ENCODE measurements around the gene DNAJC5G.
A peak's percentile ranks its signal among the peaks of the same experiment; 100 is the strongest.

The DNAJC5G gene

GRCh38 chr2:27282892-27283291 is 7.7 kb downstream of the DNAJC5G start (continued):
- no peak for TF ChIP-seq PRDM2 (tag by site-specific recombination; IDR thresholded peaks at IDR 0.05; ENCODE audit: borderline replicate concordance)
- no peak for TF ChIP-seq RBAK (tag by site-specific recombination; IDR thresholded peaks at IDR 0.05)
- no peak for TF ChIP-seq ZBTB48 (tag by site-specific recombination; IDR thresholded peaks at IDR 0.05)
- peak; percentile 44; the same call in 1 of the 2 replicates for TF ChIP-seq PRDM10 (tag by site-specific recombination; IDR thresholded peaks at IDR 0.05)

- Histone ChIP-seq H3K4me3 (ENCODE audit: low read depth, low read length) (no peak overlapping the region), H3K9me3 (ENCODE audit: control insufficient read depth, insufficient read depth, low read depth, low read length) (no peaks in the 10 kb centered on the region), H3K4me1 (ENCODE audit: control insufficient read depth, insufficient read depth, low read length) (no peaks in the 10 kb centered on the region; the same call in 1 of the 2 replicates), H3K36me3 (ENCODE audit: control insufficient read depth in 2 of 2, insufficient read depth in 1 of 2, low read length in 2 of 2) (no peaks in the 10 kb centered on the region), H3K27ac (ENCODE audit: extremely low read depth, low read depth, low read length) (no peak overlapping the region)
- ChIA-PET POLR2A (no interaction called here), CTCF (interaction anchor here (1.0 to 7.9 kb wide), 5 partner anchors 12 to 94 kb away, joined by 3 to 211 read pairs (median 9); partner anchors contain the start of gene SLC30A3)
- TF ChIP-seq MZF1 (tag by site-specific recombination; IDR thresholded peaks at IDR 0.05; ENCODE audit: borderline replicate concordance) (no peak), ZNF830 (tag by site-specific recombination; IDR thresholded peaks at IDR 0.05; ENCODE audit: low read depth) (no peak), PBX3 (CRISPR knock-in tag; IDR thresholded peaks at IDR 0.05) (no peak)
These were observed 9.8 kb downstream of the DNAJC5G start for GRCh38 chr2:27284996-27285395.

GRCh38 chr2:27285481-27285880 is 10.2 kb downstream of the DNAJC5G start:
- no peak overlapping the region for H3K27ac ChIP-seq (ENCODE audit: extremely low read depth, low read depth, low read length)
- ChIA-PET CTCF (interaction anchor here (1.3 to 7.9 kb wide), 3 partner anchors 9 to 36 kb away, joined by 3 to 211 read pairs (median 6); no protein-coding TSS in a partner anchor), POLR2A (no interaction called here)
- H3K4me3 ChIP-seq (ENCODE audit: low read depth, low read length): no peak overlapping the region
- H3K9me3 ChIP-seq (ENCODE audit: control insufficient read depth, insufficient read depth, low read depth, low read length): no peaks in the 10 kb centered on the region
- H3K4me1 ChIP-seq (ENCODE audit: control insufficient read depth, insufficient read depth, low read length): no peaks in the 10 kb centered on the region; the same call in 1 of the 2 replicates
- no peaks in the 10 kb centered on the region for H3K36me3 ChIP-seq (ENCODE audit: control insufficient read depth in 2 of 2, insufficient read depth in 1 of 2, low read length in 2 of 2)
- TF ChIP-seq ZNF24 (tag by site-specific recombination; IDR thresholded peaks at IDR 0.05) (no peak), ZFP3 (tag by site-specific recombination; IDR thresholded peaks at IDR 0.05; ENCODE audit: low read depth) (no peak), ZNF133 (tag by site-specific recombination; IDR thresholded peaks at IDR 0.05) (no peak), ZNF544 (tag by site-specific recombination; IDR thresholded peaks at IDR 0.05) (no peak), KLF9 (tag by site-specific recombination; IDR thresholded peaks at IDR 0.05; ENCODE audit: low read depth) (no peak), ZNF791 (tag by site-specific recombination; IDR thresholded peaks at IDR 0.05) (no peak), GLI2 (tag by site-specific recombination; IDR thresholded peaks at IDR 0.05; ENCODE audit: borderline replicate concordance, low read depth) (no peak), ZNF23 (tag by site-specific recombination; IDR thresholded peaks at IDR 0.05; ENCODE audit: borderline replicate concordance) (no peak), SCRT1 (tag by site-specific recombination; IDR thresholded peaks at IDR 0.05; ENCODE audit: borderline replicate concordance) (no peak), ZNF138 (tag by site-specific recombination; IDR thresholded peaks at IDR 0.05; ENCODE audit: borderline replicate concordance) (no peak), ZNF692 (tag by site-specific recombination; IDR thresholded peaks at IDR 0.05) (no peak), KLF1 (tag by site-specific recombination; IDR thresholded peaks at IDR 0.05) (no peak), ZBTB1 (tag by site-specific recombination; IDR thresholded peaks at IDR 0.05) (no peak), ZNF416 (tag by site-specific recombination; IDR thresholded peaks at IDR 0.05) (no peak), MZF1 (tag by site-specific recombination; IDR thresholded peaks at IDR 0.05; ENCODE audit: borderline replicate concordance) (no peak), ZNF600 (tag by site-specific recombination; IDR thresholded peaks at IDR 0.05) (no peak)

Data from HEK293 (cell line).